ENCODE results near the gene GALNT4. TPM values are rescaled to one million over a fixed set of nuclear protein-coding genes. Genes with fewer than 3 reads are reported as not detected.

The GALNT4 gene
- total RNA-seq (2021; ENCODE audit: unreplicated experiment) (2.8 TPM), Bru-seq, nascent RNA (percentile 82 among the genes with signal in this experiment), BruChase-seq, experiment 1, labeled RNA remaining after a 6-hour chase (percentile 81 among the genes with signal in this experiment), BruChase-seq, experiment 2, labeled RNA remaining after a 2-hour chase (percentile 88 among the genes with signal in this experiment)
- polyA plus RNA-seq (2012): 0.60 and 0.77 TPM in 2 replicates
- long read RNA-seq, full-length matches to known transcripts: 11 of 11 reads
- long read RNA-seq, partial matches to known transcripts: 0 of 11 reads
- long read RNA-seq, other reads (novel, unspliced or antisense): 0 of 11 reads

DNA sequence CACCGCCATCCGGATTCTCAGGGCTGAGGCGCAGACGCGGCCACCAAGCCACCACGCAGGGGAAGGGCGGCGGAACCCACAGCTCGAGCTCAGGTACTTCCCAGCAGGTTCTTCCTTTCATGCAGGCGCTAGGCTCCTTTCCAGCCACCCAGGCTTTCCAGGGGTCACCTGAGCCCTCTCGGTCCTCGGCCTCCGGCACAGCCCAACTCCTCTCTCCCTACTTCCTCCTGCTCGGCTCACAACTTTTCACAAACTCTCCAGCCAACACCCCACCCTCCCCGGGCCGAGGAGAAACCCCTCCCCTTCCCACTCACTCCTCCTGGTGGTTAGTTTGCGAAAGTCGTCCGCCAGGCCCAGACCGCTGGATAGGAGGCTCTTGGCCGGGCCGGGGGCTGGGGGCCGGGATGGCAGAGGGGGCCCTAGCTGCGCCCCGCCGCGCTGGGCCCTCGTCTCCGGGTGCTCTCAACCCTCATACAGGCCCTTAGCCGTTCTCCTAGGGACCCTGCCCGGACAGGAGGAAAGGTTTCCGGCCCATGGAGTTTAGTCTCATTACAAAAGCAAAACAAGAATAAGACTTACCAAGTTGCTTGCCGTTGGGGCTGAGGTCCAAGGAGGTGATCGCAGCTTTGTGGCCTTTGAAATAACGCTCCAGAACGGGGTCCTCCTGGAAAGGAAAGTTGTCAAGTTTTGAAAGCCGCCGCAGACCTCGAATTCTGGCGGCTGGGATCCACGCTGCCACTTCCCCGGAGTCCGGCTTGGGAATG, at the start of gene GALNT4:
Gene GALNT4 (minus strand): TSS at position 256 of the 764 bp plus-strand sequence. CDS start 247 bp downstream, at position 9.
- TF ChIP-seq EGR1 (IDR thresholded peaks at IDR 0.05; ENCODE audit: low read depth): no peak
- no peak for TF ChIP-seq ZNF274 (IDR thresholded peaks at IDR 0.05; ENCODE audit: low read depth, low read length)
- TF ChIP-seq CBX3 (IDR thresholded peaks at IDR 0.05; ENCODE audit: low read depth): no peak; the same call in 1 of the 2 replicates
- TF ChIP-seq RAD21 (IDR thresholded peaks at IDR 0.05; ENCODE audit: low read depth): peak; percentile 60
- TF ChIP-seq EZH2phosphoT487 (IDR thresholded peaks at IDR 0.05; ENCODE audit: borderline replicate concordance): no peak
- peak; percentile 68; the same call in 1 of the 2 replicates for TF ChIP-seq POLR2AphosphoS5 (IDR thresholded peaks at IDR 0.05; ENCODE audit: low read depth, low read length)
- TF ChIP-seq SIN3A (IDR thresholded peaks at IDR 0.05; ENCODE audit: low read depth): 0 out of 2 replicates have a peak, but pooled peaks have one; percentile 0
- TF ChIP-seq YY1 (IDR thresholded peaks at IDR 0.05; ENCODE audit: extremely low read depth, insufficient replicate concordance, low read depth, low read length): peak; percentile 26
- TF ChIP-seq CEBPB (IDR thresholded peaks at IDR 0.05; ENCODE audit: low read depth): no peak
- TF ChIP-seq TCF7L2 (IDR thresholded peaks at IDR 0.05; ENCODE audit: borderline replicate concordance, extremely low read depth, insufficient read depth, insufficient read length): no peak
- no peak for TF ChIP-seq REST (IDR thresholded peaks at IDR 0.05; ENCODE audit: low read depth)
- TF ChIP-seq SP1 (IDR thresholded peaks at IDR 0.05; ENCODE audit: low read depth): peak; percentile 2; the same call in 1 of the 2 replicates
- TF ChIP-seq CTCF (IDR thresholded peaks at IDR 0.05 in 2 of 3, conservative IDR thresholded peaks at IDR 0.05 in 1 of 3; ENCODE audit: borderline replicate concordance in 1 of 3, insufficient read depth in 1 of 3, low read depth in 2 of 3, low read length in 2 of 3): peak; percentile 63 to 67 (median 65); a peak in 5 of 6 replicates
- TF ChIP-seq FOSL1 (IDR thresholded peaks at IDR 0.05; ENCODE audit: low read depth): no peak
- TF ChIP-seq EZH2 (IDR thresholded peaks at IDR 0.05): no peak
- H4K20me1 ChIP-seq (ENCODE audit: insufficient read depth): no peaks in the 10 kb centered on the region
- peak within 1 kb of the TSS; percentile 85 for H3K4me2 ChIP-seq (ENCODE audit: low read length)
- RAD21 ChIA-PET (ENCODE audit: low non-redundant PET in 1 of 2, low total read pairs in 2 of 2, uncharacterized antibody in 2 of 2, unreplicated experiment in 2 of 2): interaction anchor here in 1 of 2 experiments (1.0 kb wide), 1 partner anchor 506 kb away, joined by 4 read pairs; no protein-coding TSS in a partner anchor
- H3K4me1 ChIP-seq (ENCODE audit: control insufficient read depth in 1 of 2, insufficient read depth in 2 of 2, low read length in 2 of 2): peaks cover 4 to 17% of the 10 kb centered on the region in 2 experiments; a peak in 3 of 4 replicates
- peak within 1 kb of the TSS; percentile 72 for H3K27ac ChIP-seq (ENCODE audit: low read depth, low read length)
- H3K9me3 ChIP-seq (ENCODE audit: control insufficient read depth in 1 of 2, insufficient read depth in 1 of 2, low read depth in 1 of 2, low read length in 2 of 2): no peaks in the 10 kb centered on the region
- H3K9ac ChIP-seq (ENCODE audit: low read length): peak within 1 kb of the TSS; percentile 71
- H3K27me3 ChIP-seq (ENCODE audit: insufficient read depth, low read length): no peaks in the 10 kb centered on the region
- no peak within 1 kb of the TSS for H2AFZ ChIP-seq (ENCODE audit: low read depth, low read length, poor library complexity, severe bottlenecking)
- DNase-seq (ENCODE audit: low read depth, low spot score) (peak; percentile 62), ATAC-seq (peak; percentile 83)
- H3K79me2 ChIP-seq (ENCODE audit: insufficient read depth, low read length): peaks cover 23% of the 10 kb centered on the region
- no TSS peak for BruUV-seq (replicated peaks)
- H3K4me3 ChIP-seq (replicated peaks in 1 of 2; ENCODE audit: low read depth in 1 of 2, low read length in 2 of 2): peak within 1 kb of the TSS; percentile 81 to 86
- intact Hi-C loops (cut with micrococcal nuclease): loop anchor here (1.0 to 5.0 kb wide), 5 partner anchors 54 to 1412 kb away; partner anchors contain the start of gene DUSP6
- no peaks in the 10 kb centered on the region for H3K9me2 ChIP-seq (ENCODE audit: insufficient read depth)
- POLR2A ChIA-PET: interaction anchor here (1.6 kb wide), 1 partner anchor 172 kb away, joined by 5 read pairs; the partner anchor contains the start of gene DUSP6
- CTCF ChIA-PET: interaction anchor here (0.8 to 2.6 kb wide), 8 partner anchors 12 to 507 kb away, joined by 3 to 10 read pairs (median 4); no protein-coding TSS in a partner anchor
- H3K36me3 ChIP-seq (ENCODE audit: control insufficient read depth in 1 of 2, insufficient read depth in 2 of 2, low read length in 2 of 2): peaks cover 0 to 2% of the 10 kb centered on the region in 2 experiments; a peak in 2 of 4 replicates
